ENCODE results near the gene OPN3.

DNA sequence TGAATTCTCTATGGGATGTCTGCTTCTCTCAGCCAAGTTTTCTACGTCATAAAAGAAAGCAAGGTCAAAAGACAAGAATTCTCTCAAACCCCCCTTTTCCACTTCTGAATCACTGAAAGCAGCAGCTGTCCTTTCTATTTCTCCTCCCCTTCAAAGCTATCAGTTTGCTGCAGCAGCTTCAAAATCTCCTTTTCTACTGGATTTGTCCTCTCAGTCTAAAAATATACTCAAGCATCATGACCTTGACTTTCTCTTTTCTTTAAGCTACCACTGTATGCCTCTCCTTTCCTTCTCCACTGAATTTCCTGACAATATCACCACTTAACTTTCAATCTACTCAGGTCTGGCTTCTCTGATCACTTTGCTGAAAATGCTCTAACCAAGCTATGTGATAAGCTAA lies 13.8 kb upstream of the OPN3 start:
- TF ChIP-seq HDGF (IDR thresholded peaks at IDR 0.05; ENCODE audit: borderline replicate concordance) (no peak), SP1 (IDR thresholded peaks at IDR 0.05) (no peak)

Data from HEK293T (cell line).